ENCODE data around the gene PRL.

DNA sequence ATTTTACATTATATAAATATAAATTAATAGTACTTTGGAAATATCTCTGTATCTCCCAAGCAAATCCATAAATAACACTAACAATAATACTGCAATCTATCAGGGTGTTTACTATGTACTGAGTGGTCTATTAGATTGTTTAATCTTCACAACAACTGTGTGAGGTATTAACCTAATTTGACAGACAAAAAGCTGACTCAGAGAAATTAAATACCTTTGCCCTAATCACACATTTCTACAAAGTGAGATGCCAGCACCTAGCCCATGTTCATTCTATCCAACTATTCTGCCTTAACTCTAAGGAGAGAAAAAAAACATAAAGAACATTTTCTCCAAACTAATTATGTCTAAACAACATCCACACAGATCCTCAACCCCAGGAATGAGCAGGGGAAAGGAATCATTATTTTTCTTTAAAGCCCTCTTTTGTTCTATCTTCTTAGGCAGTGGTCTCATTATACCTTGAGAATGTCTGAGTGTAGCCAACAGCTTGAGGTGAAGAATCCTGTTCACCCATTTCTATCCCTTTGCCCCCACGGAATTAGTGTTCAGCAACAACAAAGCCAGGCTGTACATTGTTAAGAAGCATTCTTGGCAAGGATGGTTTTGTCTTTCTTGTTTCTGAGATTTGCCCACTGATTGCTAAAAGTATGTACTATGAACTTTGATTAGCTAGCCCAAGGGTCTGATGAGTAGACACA lies 42.7 kb downstream of the PRL start:
- TF ChIP-seq, protein P1, sequence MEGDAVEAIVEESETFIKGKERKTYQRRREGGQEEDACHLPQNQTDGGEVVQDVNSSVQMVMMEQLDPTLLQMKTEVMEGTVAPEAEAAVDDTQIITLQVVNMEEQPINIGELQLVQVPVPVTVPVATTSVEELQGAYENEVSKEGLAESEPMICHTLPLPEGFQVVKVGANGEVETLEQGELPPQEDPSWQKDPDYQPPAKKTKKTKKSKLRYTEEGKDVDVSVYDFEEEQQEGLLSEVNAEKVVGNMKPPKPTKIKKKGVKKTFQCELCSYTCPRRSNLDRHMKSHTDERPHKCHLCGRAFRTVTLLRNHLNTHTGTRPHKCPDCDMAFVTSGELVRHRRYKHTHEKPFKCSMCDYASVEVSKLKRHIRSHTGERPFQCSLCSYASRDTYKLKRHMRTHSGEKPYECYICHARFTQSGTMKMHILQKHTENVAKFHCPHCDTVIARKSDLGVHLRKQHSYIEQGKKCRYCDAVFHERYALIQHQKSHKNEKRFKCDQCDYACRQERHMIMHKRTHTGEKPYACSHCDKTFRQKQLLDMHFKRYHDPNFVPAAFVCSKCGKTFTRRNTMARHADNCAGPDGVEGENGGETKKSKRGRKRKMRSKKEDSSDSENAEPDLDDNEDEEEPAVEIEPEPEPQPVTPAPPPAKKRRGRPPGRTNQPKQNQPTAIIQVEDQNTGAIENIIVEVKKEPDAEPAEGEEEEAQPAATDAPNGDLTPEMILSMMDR (IDR thresholded peaks at IDR 0.05): no peak
- no peak for TF ChIP-seq POLR2A (IDR thresholded peaks at IDR 0.05)
